A549 treated with Mapracorat at 1 μM for 4 hours (cell line): ENCODE results near the gene TFDP3. TPM values are rescaled to one million over a fixed set of nuclear protein-coding genes. Genes with fewer than 3 reads are reported as not detected.

Experiments used
- total RNA-seq: library from RNA; stranded (reverse); fragments of 200-300 nt; extraction: Qiagen RNA extraction; gene quantifications from 5 replicates; pipeline ENCODE4 v1.2.3, GENCODE V29; 2022

TFDP3 gene
- not detected in 5 replicates for total RNA-seq

GRCh38 chrX:133218329-133218728 is at the start of gene TFDP3:
Gene TFDP3 (minus strand): TSS chrX:133218354. CDS start chrX:133218259, 95 bp downstream.

Other genes starting within 250 kb of the TFDP3 start
- not detected in 5 replicates for gene USP26, start 121.2 kb downstream of the TFDP3 start, total RNA-seq
- gene GPC4, start 197.1 kb upstream of the TFDP3 start, total RNA-seq: 0.05 to 0.06 TPM in 2 of 5 replicates, not detected in the others